ENCODE results near the gene MMS22L.

The MMS22L gene

GRCh38 chr6:97154015-97154414 is 129.0 kb downstream of the MMS22L start:
- TF ChIP-seq, protein P1, sequence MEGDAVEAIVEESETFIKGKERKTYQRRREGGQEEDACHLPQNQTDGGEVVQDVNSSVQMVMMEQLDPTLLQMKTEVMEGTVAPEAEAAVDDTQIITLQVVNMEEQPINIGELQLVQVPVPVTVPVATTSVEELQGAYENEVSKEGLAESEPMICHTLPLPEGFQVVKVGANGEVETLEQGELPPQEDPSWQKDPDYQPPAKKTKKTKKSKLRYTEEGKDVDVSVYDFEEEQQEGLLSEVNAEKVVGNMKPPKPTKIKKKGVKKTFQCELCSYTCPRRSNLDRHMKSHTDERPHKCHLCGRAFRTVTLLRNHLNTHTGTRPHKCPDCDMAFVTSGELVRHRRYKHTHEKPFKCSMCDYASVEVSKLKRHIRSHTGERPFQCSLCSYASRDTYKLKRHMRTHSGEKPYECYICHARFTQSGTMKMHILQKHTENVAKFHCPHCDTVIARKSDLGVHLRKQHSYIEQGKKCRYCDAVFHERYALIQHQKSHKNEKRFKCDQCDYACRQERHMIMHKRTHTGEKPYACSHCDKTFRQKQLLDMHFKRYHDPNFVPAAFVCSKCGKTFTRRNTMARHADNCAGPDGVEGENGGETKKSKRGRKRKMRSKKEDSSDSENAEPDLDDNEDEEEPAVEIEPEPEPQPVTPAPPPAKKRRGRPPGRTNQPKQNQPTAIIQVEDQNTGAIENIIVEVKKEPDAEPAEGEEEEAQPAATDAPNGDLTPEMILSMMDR (IDR thresholded peaks at IDR 0.05), result no peak

DNA sequence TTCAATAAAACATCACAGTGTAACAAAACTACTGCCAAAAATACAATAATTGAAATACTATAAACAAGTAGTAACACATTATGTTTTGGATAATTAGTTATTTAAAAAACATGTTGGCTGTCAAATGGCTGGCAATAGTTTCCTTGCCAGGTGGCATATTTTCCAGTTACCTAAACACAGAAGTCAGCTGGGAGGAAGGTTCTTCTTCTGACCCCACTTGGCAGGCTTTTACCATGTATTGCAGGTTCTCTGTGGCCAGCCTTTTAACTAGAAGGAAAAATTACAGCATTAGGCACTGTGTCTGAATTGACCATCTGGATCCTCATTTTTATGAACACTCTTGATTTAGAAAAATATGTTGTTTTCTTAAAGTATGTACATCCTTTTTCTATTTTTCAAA is 131.4 kb downstream of the MMS22L start:
- TF ChIP-seq, protein P1 (IDR thresholded peaks at IDR 0.05), result no peak

DNA sequence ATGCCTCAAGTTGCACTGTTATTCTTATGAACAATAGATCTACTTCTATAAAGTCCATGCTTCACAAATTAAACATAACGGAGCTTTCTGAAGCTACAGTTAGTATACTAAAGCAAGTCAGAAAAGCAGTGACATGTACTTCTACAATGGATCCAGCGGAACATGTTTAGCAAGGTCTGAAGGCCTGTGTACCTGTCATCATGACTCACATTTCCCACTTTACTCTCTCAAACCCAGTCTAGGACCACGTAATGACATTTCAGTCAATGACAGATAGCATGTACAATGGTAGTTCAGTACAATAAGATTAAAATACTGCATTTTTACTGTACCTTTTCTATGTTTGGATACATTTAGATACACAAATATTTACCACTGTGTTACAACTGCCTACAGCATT is 132.1 kb downstream of the MMS22L start:
- TF ChIP-seq, protein P1 (IDR thresholded peaks at IDR 0.05), result no peak

GRCh38 chr6:97147421-97147820 is 135.6 kb downstream of the MMS22L start:
- TF ChIP-seq, protein P1 (IDR thresholded peaks at IDR 0.05), result no peak

GRCh38 chr6:97145691-97146090 is 137.3 kb downstream of the MMS22L start:
- TF ChIP-seq, protein P1 (IDR thresholded peaks at IDR 0.05), result no peak

DNA sequence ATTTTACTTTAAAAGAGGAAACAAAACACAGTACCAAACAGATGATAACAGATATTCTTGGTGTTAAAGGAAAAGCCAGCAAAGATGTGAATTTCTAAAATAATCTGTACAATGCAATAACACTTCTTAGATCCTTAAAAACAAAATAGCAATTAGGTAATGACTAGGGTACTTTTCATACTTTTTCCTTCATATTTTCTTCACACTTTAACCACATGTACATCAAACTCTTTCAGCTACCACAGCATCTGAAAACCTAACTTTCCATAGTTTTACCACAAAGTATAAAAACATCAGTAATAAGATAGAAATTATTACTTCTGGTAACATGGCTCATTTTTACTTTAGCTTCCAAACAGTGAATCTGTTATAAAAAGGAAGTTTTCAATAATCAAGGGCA is 141.3 kb downstream of the MMS22L start:
- TF ChIP-seq, protein P1 (IDR thresholded peaks at IDR 0.05), result no peak

DNA sequence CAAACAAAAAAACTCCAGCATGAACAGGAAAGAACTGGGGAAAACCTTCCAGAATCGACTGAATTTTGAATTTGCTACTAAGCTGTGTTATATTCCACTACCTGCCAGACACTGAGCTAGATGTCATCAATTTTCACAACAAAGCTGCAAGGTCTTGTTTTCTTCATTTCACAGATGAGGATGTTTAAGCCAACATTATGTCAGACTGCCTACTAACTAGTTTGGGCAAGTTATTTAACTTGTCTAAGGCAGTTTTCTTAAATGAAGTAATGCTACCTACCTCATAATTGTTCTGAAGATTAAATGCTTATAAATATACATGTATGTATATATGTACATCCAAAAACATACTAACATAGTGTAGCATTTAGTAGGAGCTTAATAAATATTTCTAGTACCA is 144.4 kb downstream of the MMS22L start:
- TF ChIP-seq, protein P1 (IDR thresholded peaks at IDR 0.05), result no peak

GRCh38 chr6:97136626-97137358 is 146.2 kb downstream of the MMS22L start:
- TF ChIP-seq, protein P1 (IDR thresholded peaks at IDR 0.05), result no peak

All from LNCAP (cell line).